H1 (cell line): ENCODE data around the gene DUSP10. TPM values are rescaled to one million over a fixed set of nuclear protein-coding genes. Genes with fewer than 3 reads are reported as not detected.

Experiments
- CTCF ChIA-PET: fragments of 300-600 bp; sonication (Branson Sonifier 250); formaldehyde crosslinking; loops from one replicate; lab custom pipeline; 2021; ENCODE audit not compliant: partially characterized antibody; lab: Charles Lee
- POLR2A ChIA-PET: fragments of 300-600 bp; sonication (Branson Sonifier 250); formaldehyde crosslinking; loops from one replicate; lab custom pipeline; 2021; ENCODE audit warnings: inconsistent platforms; ENCODE audit not compliant: partially characterized antibody; lab: Charles Lee
- DNase-seq, 2 experiments: peaks; one replicate each; pipeline versions ENCODE4 v3.0.0 to v3.0.0-alpha.2; 2010 to 2022; ENCODE audit warnings: low spot score in 2 of 2, low read depth in 1 of 2, mixed read lengths in 1 of 2
- FAIRE-seq: peaks from 2 replicates; lab custom pipeline; 2011; peaks lifted over from hg19 to GRCh38; lab: Jason Lieb, UNC
- H2AFZ ChIP-seq: 2 replicates; pipeline ENCODE4 v1.8.1; 2012; ENCODE audit warnings: low read length, inconsistent platforms
- H2AK5ac ChIP-seq: 2 replicates; pipeline ENCODE4 v1.6.1; 2013; ENCODE audit warnings: low read depth, low read length
- H2BK120ac ChIP-seq: replicated peaks from 2 replicates; pipeline ENCODE3; 2013; ENCODE audit warnings: low read depth, low read length, inconsistent platforms
- H2BK12ac ChIP-seq: 2 replicates; pipeline ENCODE4 v1.6.1; 2013; ENCODE audit warnings: low read depth, low read length
- H2BK15ac ChIP-seq: 2 replicates; pipeline ENCODE4 v1.6.1; 2013; ENCODE audit warnings: low read length
- H2BK20ac ChIP-seq: 2 replicates; pipeline ENCODE4 v1.6.1; 2013; ENCODE audit warnings: low read length
- H2BK5ac ChIP-seq: 2 replicates; pipeline ENCODE4 v1.6.1; 2013; ENCODE audit warnings: low read depth, low read length
- H3K14ac ChIP-seq: 2 replicates; pipeline ENCODE4 v1.6.1; 2013; ENCODE audit warnings: inconsistent platforms; ENCODE audit not compliant: insufficient read length
- H3K18ac ChIP-seq: 2 replicates; pipeline ENCODE4 v1.6.1; 2013; ENCODE audit warnings: low read length; ENCODE audit errors: extremely low read depth
- H3K23ac ChIP-seq: 2 replicates; pipeline ENCODE4 v1.6.1; 2013; ENCODE audit warnings: inconsistent platforms; ENCODE audit not compliant: insufficient read length
- H3K23me2 ChIP-seq: 2 replicates; pipeline ENCODE4 v1.6.1; 2013; ENCODE audit warnings: low read depth, low read length
- H3K27ac ChIP-seq: 2 replicates; pipeline ENCODE4 v1.6.1; 2011; ENCODE audit warnings: low read depth, low read length, inconsistent platforms
- H3K27me3 ChIP-seq, 4 experiments: replicated peaks in 1 of 4; 1 replicate in 1 of 4; 2 replicates in 3 of 4; pipeline versions ENCODE4 v1.6.1 to v1.8.1; 2011 to 2013; ENCODE audit warnings: low read length in 3 of 4, mild to moderate bottlenecking in 3 of 4, inconsistent platforms in 2 of 4, mixed read lengths in 2 of 4, moderate library complexity in 1 of 4; ENCODE audit not compliant: control insufficient read depth in 3 of 4, insufficient read depth in 3 of 4; ENCODE audit errors: extremely low read depth in 1 of 4
- H3K36me3 ChIP-seq, 4 experiments: 2 replicates each; pipeline versions ENCODE4 v1.6.1 to v1.8.1; 2011 to 2013; ENCODE audit warnings: mild to moderate bottlenecking in 4 of 4, low read length in 3 of 4, moderate library complexity in 2 of 4, control low read depth in 1 of 4, inconsistent platforms in 1 of 4; ENCODE audit not compliant: insufficient read depth in 4 of 4, control insufficient read depth in 2 of 4
- H3K4ac ChIP-seq: replicated peaks from 2 replicates; pipeline ENCODE3; 2013; ENCODE audit warnings: low read length, low read depth, mixed read lengths, inconsistent platforms; ENCODE audit not compliant: insufficient read length
- H3K4me1 ChIP-seq, 4 experiments: replicated peaks in 1 of 4; 1 replicate in 1 of 4; 2 replicates in 3 of 4; pipeline versions ENCODE4 v1.6.1 to v1.8.1; 2011 to 2013; ENCODE audit warnings: low read length in 3 of 4, inconsistent platforms in 2 of 4, mixed read lengths in 1 of 4; ENCODE audit not compliant: insufficient read depth in 4 of 4, control insufficient read depth in 3 of 4
- H3K4me2 ChIP-seq, 2 experiments: 2 replicates each; pipeline versions ENCODE4 v1.6.1 to v1.8.1; 2011 to 2013; ENCODE audit warnings: low read depth in 2 of 2, low read length in 2 of 2, control low read depth in 1 of 2, inconsistent platforms in 1 of 2, mild to moderate bottlenecking in 1 of 2; ENCODE audit not compliant: insufficient read depth in 1 of 2
- H3K4me3 ChIP-seq, 4 experiments: fragments of 200-600, 300-600 bp in 1 of 4; sonication (generic), shearing (Covaris generic), sonication (Bioruptor Twin) in 1 of 4; 2 replicates each; pipeline versions ENCODE4 v1.5.1 to v1.8.1; 2011 to 2016; ENCODE audit warnings: low read length in 4 of 4, low read depth in 3 of 4, control low read depth in 2 of 4, inconsistent platforms in 2 of 4, mild to moderate bottlenecking in 2 of 4, mixed read lengths in 1 of 4, moderate library complexity in 1 of 4; ENCODE audit not compliant: insufficient read depth in 2 of 4; ENCODE audit errors: extremely low read depth in 1 of 4
- H3K56ac ChIP-seq: replicated peaks from 2 replicates; pipeline ENCODE3; 2013; ENCODE audit warnings: low read depth, mild to moderate bottlenecking, mixed read lengths, low read length, inconsistent platforms; ENCODE audit not compliant: insufficient read length
- H3K79me1 ChIP-seq: 2 replicates; pipeline ENCODE4 v1.6.1; 2013; ENCODE audit warnings: low read depth, low read length, control low read depth
- H3K79me2 ChIP-seq, 2 experiments: 2 replicates each; pipeline versions ENCODE4 v1.6.1 to v1.8.1; 2012 to 2013; ENCODE audit warnings: low read length in 2 of 2, mild to moderate bottlenecking in 2 of 2, inconsistent platforms in 1 of 2; ENCODE audit not compliant: insufficient read depth in 2 of 2, control insufficient read depth in 1 of 2
- H3K9ac ChIP-seq, 4 experiments: replicated peaks in 1 of 4; 1 replicate in 1 of 4; 2 replicates in 3 of 4; pipeline versions ENCODE4 v1.6.1 to v1.8.1; 2011 to 2013; ENCODE audit warnings: low read depth in 3 of 4, low read length in 3 of 4, control low read depth in 2 of 4, mild to moderate bottlenecking in 2 of 4, moderate library complexity in 2 of 4, inconsistent platforms in 1 of 4; ENCODE audit errors: extremely low read depth in 1 of 4
- H3K9me3 ChIP-seq, 2 experiments: 2 replicates each; pipeline versions ENCODE4 v1.6.1 to v1.8.1; 2012 to 2013; ENCODE audit warnings: mild to moderate bottlenecking in 2 of 2, moderate library complexity in 2 of 2, control low read depth in 1 of 2, inconsistent platforms in 1 of 2, low read depth in 1 of 2, low read length in 1 of 2, mixed read lengths in 1 of 2; ENCODE audit not compliant: insufficient read depth in 2 of 2
- H4K20me1 ChIP-seq, 2 experiments: replicated peaks in 1 of 2; 2 replicates each; pipeline versions ENCODE3 to v1.8.1; 2011 to 2013; ENCODE audit warnings: inconsistent platforms in 2 of 2, low read length in 2 of 2, mild to moderate bottlenecking in 1 of 2; ENCODE audit not compliant: insufficient read depth in 2 of 2, control insufficient read depth in 1 of 2
- H4K5ac ChIP-seq: 2 replicates; pipeline ENCODE4 v1.6.1; 2013; ENCODE audit warnings: low read length, low read depth, mixed read lengths, inconsistent platforms; ENCODE audit not compliant: insufficient read length
- H4K8ac ChIP-seq: 2 replicates; pipeline ENCODE4 v1.8.0; 2013; ENCODE audit warnings: mild to moderate bottlenecking, moderate library complexity, low read length, inconsistent platforms; ENCODE audit not compliant: insufficient read depth; ENCODE audit errors: extremely low read depth
- H4K91ac ChIP-seq: replicated peaks from 2 replicates; pipeline ENCODE3; 2013; ENCODE audit warnings: low read length, mixed read lengths, inconsistent platforms; ENCODE audit not compliant: insufficient read length
- ASH2L ChIP-seq: fragments of 200-600, 300-600 bp; sonication (generic); IDR thresholded peaks from one replicate; pipeline ENCODE4 v1.7.1; 2017; ENCODE audit warnings: low read length
- BRCA1 ChIP-seq: IDR thresholded peaks from 2 replicates; pipeline ENCODE4 v1.6.1; 2012; ENCODE audit warnings: low read depth, low read length, improper control_type of control experiment
- PHF8 ChIP-seq: fragments of 200-600 bp; sonication (generic); conservative IDR thresholded peaks from 2 replicates; pipeline ENCODE4 v1.7.1; 2012; ENCODE audit warnings: low read depth, mild to moderate bottlenecking, inconsistent platforms, low read length, moderate library complexity
- POLR2A ChIP-seq, 2 experiments: IDR thresholded peaks; 1 replicate in 1 of 2; 2 replicates in 1 of 2; pipeline ENCODE4 v1.6.1; 2011; ENCODE audit warnings: low read depth in 2 of 2, low read length in 2 of 2, mild to moderate bottlenecking in 2 of 2; ENCODE audit errors: control extremely low read depth in 1 of 2
- SP1 ChIP-seq: IDR thresholded peaks from 2 replicates; pipeline ENCODE4 v1.6.1; 2011; ENCODE audit warnings: low read depth, low read length
- TBP ChIP-seq: IDR thresholded peaks from 2 replicates; pipeline ENCODE4 v1.6.1; 2011; ENCODE audit warnings: low read depth, low read length, improper control_type of control experiment
- WGBS, 2 experiments: shearing (Covaris generic) in 1 of 2; methylation state at CpG; one replicate each; pipeline versions ENCODE4 v1.1.6 to v1.1.7; 2013 to 2015; ENCODE audit warnings: low lambda C conversion rate in 2 of 2, mixed read lengths in 2 of 2, inconsistent platforms in 1 of 2, low coverage in 1 of 2, missing lambda C conversion rate in 1 of 2; ENCODE audit not compliant: insufficient replicate concordance in 2 of 2, insufficient coverage in 1 of 2, insufficient read length in 1 of 2; ENCODE audit errors: extremely low coverage in 1 of 2, missing lambda C conversion rate in 1 of 2; 5-methylcytosine and 5-hydroxymethylcytosine counted together
- polyA plus RNA-seq, 7 experiments: library from polyadenylated mRNA; depleted of rRNA in 3 of 7; stranded (reverse) in 5 of 7; unstranded in 2 of 7; fragments of >200 nt in 5 of 7; fragments of 200-250 nt in 2 of 7; gene quantifications; 1 replicate in 5 of 7; 2 replicates in 1 of 7; 4 replicates in 1 of 7; pipeline versions ENCODE4 v1.2.1 to v1.2.3, GENCODE V29; 2011 to 2013; ENCODE audit warnings: missing spikeins in 2 of 7, mixed read lengths in 2 of 7
- total RNA-seq: library from RNA; stranded (reverse); fragmentation: NEBNext Ultra II Directional; extraction: Animal tissue kit (Norgen Biotek cat#: 25700); gene quantifications from 2 replicates; pipeline ENCODE4 v1.2.1, GENCODE V29; 2021
- TF ChIP-seq, protein P1 (sequence below): IDR thresholded peaks from 2 replicates; pipeline ENCODE4 v1.6.1; 2012; ENCODE audit warnings: inconsistent platforms

Gene DUSP10
- total and polyA plus RNA-seq, 2 of the 8 experiments (the other 6 are each of a cell fraction or from before 2014, with no cell fraction given), result 1.2 TPM

DNA sequence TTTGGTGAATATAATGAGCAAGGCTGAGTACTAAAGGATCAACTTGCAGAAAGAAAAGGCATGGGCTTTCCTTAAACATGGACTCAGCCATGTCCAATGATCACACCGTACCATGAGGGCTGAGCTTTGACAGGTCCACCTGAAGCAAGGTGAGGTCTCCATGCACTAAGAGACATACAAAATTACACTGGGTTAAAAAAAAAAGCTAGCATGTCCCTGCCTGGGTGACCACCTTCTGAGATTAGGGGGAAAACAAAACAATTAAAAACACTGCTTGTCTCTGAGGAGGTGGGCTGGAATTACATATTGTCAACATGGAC lies 22.7 kb downstream of the DUSP10 start:
- Histone ChIP-seq H2AK5ac (no peak overlapping the region), H3K79me1 (no peaks in the 10 kb centered on the region), H3K56ac (no peak overlapping the region), H3K79me2 (no peaks in the 10 kb centered on the region), H3K9me3 (peaks cover 16 to 17% of the 10 kb centered on the region in 2 experiments), H3K23ac (no peak overlapping the region), H3K9ac (no peak overlapping the region), H2BK15ac (no peak overlapping the region), H4K8ac (no peak overlapping the region), H4K5ac (no peak overlapping the region), H3K23me2 (no peaks in the 10 kb centered on the region), H3K27me3 (peaks cover 10 to 25% (median 16%) of the 10 kb centered on the region in 4 experiments), H2BK12ac (no peak overlapping the region), H3K14ac (no peak overlapping the region), H3K4me2 (no peak overlapping the region), H2AFZ (no peak overlapping the region), H3K36me3 (peaks cover 0 to 8% (median 0%) of the 10 kb centered on the region in 4 experiments; a peak in 2 of 8 replicates), H3K4ac (no peak overlapping the region), H2BK5ac (no peak overlapping the region), H3K4me3 (no peak overlapping the region), H2BK20ac (no peak overlapping the region), H3K4me1 (peaks cover 5 to 21% (median 12%) of the 10 kb centered on the region in 4 experiments; a peak in 5 of 7 replicates), H3K18ac (no peak overlapping the region), H3K27ac (no peak overlapping the region), H4K91ac (no peak overlapping the region), H2BK120ac (no peak overlapping the region), H4K20me1 (peaks cover 0 to 5% of the 10 kb centered on the region in 2 experiments)
- CTCF ChIA-PET, result no interaction called here
- no peak for FAIRE-seq
- POLR2A ChIA-PET, result interaction anchor here (2.5 kb wide), 1 partner anchor 22 kb away, joined by 8 read pairs; the partner anchor contains the start of gene DUSP10
- DNase-seq, result no peak
- whole genome bisulfite sequencing, 2 experiments, result 100% methylated on average over 1 of the region's 1 CpG; no CpG with 5 or more reads in 1 of the 2 experiments
- TF ChIP-seq TBP (no peak), SP1 (no peak), PHF8 (no peak), BRCA1 (no peak), POLR2A (IDR thresholded peaks at IDR 0.05; ENCODE audit: control extremely low read depth in 1 of 2, low read depth in 2 of 2, low read length in 2 of 2) (no peak), ASH2L (no peak)
- TF ChIP-seq, protein P1, sequence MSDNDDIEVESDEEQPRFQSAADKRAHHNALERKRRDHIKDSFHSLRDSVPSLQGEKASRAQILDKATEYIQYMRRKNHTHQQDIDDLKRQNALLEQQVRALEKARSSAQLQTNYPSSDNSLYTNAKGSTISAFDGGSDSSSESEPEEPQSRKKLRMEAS, result no peak
